ENCODE measurements around the gene SEMA3A.

DNA sequence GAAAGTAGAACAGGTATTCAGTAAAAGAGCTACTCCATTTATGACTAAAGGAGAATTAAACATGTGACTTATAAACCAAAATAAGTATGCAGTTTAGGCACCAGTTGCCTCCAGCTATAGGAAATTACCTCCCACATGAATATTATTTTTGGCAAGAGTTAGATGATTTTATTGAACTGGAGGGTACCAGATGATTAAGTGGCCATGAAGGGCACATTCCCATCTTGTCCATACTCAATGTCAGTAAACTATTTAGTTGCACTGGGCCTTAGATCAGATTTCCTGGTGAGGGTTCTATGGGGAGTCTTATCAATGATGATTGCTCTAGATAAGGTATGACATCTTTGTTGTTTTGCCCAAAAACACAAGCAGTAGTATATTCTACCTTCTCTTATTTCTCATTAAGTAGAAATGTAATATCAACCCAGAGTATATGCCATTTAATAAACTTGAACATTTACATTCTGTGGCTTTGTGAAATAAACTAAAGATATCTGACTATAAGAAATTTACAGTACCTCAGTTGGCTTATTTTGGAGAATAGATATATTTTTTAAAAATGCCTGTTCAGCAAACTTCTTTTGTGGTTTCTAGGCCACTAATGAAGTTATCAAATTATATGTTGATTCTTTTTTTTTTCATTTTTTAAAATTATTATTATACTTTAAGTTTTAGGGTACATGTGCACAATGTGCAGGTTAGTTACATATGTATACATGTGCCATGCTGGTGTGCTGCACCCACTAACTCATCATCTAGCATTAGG, 145.3 kb downstream of the SEMA3A start:
- TF ChIP-seq, protein P1, sequence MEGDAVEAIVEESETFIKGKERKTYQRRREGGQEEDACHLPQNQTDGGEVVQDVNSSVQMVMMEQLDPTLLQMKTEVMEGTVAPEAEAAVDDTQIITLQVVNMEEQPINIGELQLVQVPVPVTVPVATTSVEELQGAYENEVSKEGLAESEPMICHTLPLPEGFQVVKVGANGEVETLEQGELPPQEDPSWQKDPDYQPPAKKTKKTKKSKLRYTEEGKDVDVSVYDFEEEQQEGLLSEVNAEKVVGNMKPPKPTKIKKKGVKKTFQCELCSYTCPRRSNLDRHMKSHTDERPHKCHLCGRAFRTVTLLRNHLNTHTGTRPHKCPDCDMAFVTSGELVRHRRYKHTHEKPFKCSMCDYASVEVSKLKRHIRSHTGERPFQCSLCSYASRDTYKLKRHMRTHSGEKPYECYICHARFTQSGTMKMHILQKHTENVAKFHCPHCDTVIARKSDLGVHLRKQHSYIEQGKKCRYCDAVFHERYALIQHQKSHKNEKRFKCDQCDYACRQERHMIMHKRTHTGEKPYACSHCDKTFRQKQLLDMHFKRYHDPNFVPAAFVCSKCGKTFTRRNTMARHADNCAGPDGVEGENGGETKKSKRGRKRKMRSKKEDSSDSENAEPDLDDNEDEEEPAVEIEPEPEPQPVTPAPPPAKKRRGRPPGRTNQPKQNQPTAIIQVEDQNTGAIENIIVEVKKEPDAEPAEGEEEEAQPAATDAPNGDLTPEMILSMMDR (IDR thresholded peaks at IDR 0.05) = no peak
- TF ChIP-seq POLR2A (IDR thresholded peaks at IDR 0.05) (no peak), EP300 (IDR thresholded peaks at IDR 0.05) (no peak), POLR2AphosphoS5 (IDR thresholded peaks at IDR 0.05) (no peak)

All from sigmoid colon (tissue), 4 donors.